Epithelial cell of esophagus (primary cell): ENCODE data around the gene TLE1.
"Not testable (repeated sequence)": the region's sequence is repeated elsewhere in the genome, so short reads cannot be mapped to it uniquely, and the experiment has no call there.

Experiments used
- DNase-seq: peaks from one replicate; pipeline ENCODE4 v3.0.0; 2010; ENCODE audit warnings: low read depth
- H3K4me3 ChIP-seq: 2 replicates; pipeline ENCODE4 v1.5.1; 2011; ENCODE audit warnings: mild to moderate bottlenecking, low read length, control low read depth
- TF ChIP-seq, protein P1 (sequence below): IDR thresholded peaks from 2 replicates; pipeline ENCODE4 v1.5.1; 2011; ENCODE audit warnings: low read depth, mild to moderate bottlenecking, low read length, control low read depth, inconsistent platforms; ENCODE audit not compliant: insufficient read depth; ENCODE audit errors: missing control alignments

TLE1 gene

GRCh38 chr9:81652058-81652687 is 37.2 kb downstream of the TLE1 start:
- TF ChIP-seq, protein P1, sequence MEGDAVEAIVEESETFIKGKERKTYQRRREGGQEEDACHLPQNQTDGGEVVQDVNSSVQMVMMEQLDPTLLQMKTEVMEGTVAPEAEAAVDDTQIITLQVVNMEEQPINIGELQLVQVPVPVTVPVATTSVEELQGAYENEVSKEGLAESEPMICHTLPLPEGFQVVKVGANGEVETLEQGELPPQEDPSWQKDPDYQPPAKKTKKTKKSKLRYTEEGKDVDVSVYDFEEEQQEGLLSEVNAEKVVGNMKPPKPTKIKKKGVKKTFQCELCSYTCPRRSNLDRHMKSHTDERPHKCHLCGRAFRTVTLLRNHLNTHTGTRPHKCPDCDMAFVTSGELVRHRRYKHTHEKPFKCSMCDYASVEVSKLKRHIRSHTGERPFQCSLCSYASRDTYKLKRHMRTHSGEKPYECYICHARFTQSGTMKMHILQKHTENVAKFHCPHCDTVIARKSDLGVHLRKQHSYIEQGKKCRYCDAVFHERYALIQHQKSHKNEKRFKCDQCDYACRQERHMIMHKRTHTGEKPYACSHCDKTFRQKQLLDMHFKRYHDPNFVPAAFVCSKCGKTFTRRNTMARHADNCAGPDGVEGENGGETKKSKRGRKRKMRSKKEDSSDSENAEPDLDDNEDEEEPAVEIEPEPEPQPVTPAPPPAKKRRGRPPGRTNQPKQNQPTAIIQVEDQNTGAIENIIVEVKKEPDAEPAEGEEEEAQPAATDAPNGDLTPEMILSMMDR, result no peak
- H3K4me3 ChIP-seq, result no peak overlapping the region
- DNase-seq, result no peak

GRCh38 chr9:81650586-81651515 is 38.5 kb downstream of the TLE1 start:
- TF ChIP-seq, protein P1, result no peak
- H3K4me3 ChIP-seq, result no peak overlapping the region
- no peak for DNase-seq

- H3K4me3 ChIP-seq, result no peak overlapping the region
- TF ChIP-seq, protein P1, result no peak
- no peak for DNase-seq
Observed at GRCh38 chr9:81649475-81650240, 39.7 kb downstream of the TLE1 start.

- TF ChIP-seq, protein P1, result no peak
Observed at GRCh38 chr9:81648891-81649290, 40.5 kb downstream of the TLE1 start.

DNA sequence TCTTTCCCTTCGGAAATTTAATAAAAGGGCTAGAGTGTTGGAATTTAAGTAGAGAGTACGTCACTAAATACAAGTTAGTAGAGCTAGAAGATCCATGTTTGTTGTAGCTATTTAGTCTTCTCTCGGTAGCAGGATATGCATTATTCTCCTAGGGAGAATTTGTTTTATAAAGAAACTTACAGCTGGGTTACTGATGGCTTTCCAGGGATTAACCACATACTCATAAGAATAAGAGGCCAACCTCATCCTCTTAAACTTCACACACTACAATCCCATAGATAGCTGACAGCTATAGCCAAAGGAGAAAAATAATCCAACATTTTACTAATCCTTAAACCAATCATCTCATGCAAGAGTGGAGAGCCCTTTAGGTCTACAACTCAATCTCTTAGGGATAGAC is 43.0 kb downstream of the TLE1 start:
- H3K4me3 ChIP-seq, result no peak overlapping the region
- TF ChIP-seq, protein P1, result no peak
- no peak for DNase-seq

More at GRCh38 chr9:81648891-81649290, 40.5 kb downstream of the TLE1 start:
- H3K4me3 ChIP-seq, result no peak overlapping the region
- no peak for DNase-seq

- DNase-seq, H3K4me3 ChIP-seq: not testable (repeated sequence)
Observed at GRCh38 chr9:81644513-81644912, 44.8 kb downstream of the TLE1 start.

- TF ChIP-seq, protein P1, result no peak
- no peak for DNase-seq
- H3K4me3 ChIP-seq, result no peak overlapping the region
Observed at GRCh38 chr9:81637276-81637675, 52.1 kb downstream of the TLE1 start.
